SU-DHL-6 (cell line): Measurements from ENCODE around the gene CDH3.

Source experiments
- H2AFZ ChIP-seq: fragments of 200-600 bp; sonication (generic); 2 replicates; pipeline ENCODE4 v1.6.1; 2014; ENCODE audit warnings: low read depth, mild to moderate bottlenecking, moderate library complexity, mixed read lengths, antibody characterized with exemption, low read length; ENCODE audit not compliant: severe bottlenecking
- H3F3A ChIP-seq: fragments of 200-600 bp; shearing (Covaris generic); 2 replicates; pipeline ENCODE4 v1.6.0; 2016; ENCODE audit warnings: antibody characterized with exemption, mild to moderate bottlenecking; ENCODE audit not compliant: insufficient read depth
- H3K27ac ChIP-seq: fragments of 200-600 bp; sonication (generic); 2 replicates; pipeline ENCODE4 v1.5.1; 2016; ENCODE audit warnings: low read depth, mild to moderate bottlenecking, low read length, moderate library complexity, mixed read lengths
- H3K27me3 ChIP-seq: fragments of 200-600 bp; sonication (generic), shearing (Covaris generic); 2 replicates; pipeline ENCODE4 v1.6.0; 2014; ENCODE audit warnings: mild to moderate bottlenecking, low read length
- H3K36me3 ChIP-seq: fragments of 200-600 bp; sonication (generic); 2 replicates; pipeline ENCODE4 v1.6.1; 2014; ENCODE audit warnings: mild to moderate bottlenecking, low read length, mixed read lengths
- H3K4me2 ChIP-seq: fragments of 300-600, 200-600 bp; shearing (Covaris generic), sonication (generic); 2 replicates; pipeline ENCODE4 v1.6.0; 2014; ENCODE audit warnings: low read length, low read depth, mild to moderate bottlenecking; ENCODE audit not compliant: poor library complexity, severe bottlenecking
- H3K4me3 ChIP-seq: fragments of 200-600 bp; sonication (generic); 2 replicates; pipeline ENCODE4 v1.5.1; 2014; ENCODE audit warnings: antibody characterized with exemption, low read length, mild to moderate bottlenecking, mixed read lengths; ENCODE audit not compliant: insufficient read depth, poor library complexity, severe bottlenecking
- H3K79me2 ChIP-seq: fragments of 200-600 bp; sonication (generic); 2 replicates; pipeline ENCODE4 v1.6.1; 2014; ENCODE audit warnings: mild to moderate bottlenecking, low read length, moderate library complexity; ENCODE audit not compliant: insufficient read depth
- H3K9ac ChIP-seq: fragments of 200-600 bp; sonication (generic); 2 replicates; pipeline ENCODE4 v1.7.0; 2014; ENCODE audit warnings: mild to moderate bottlenecking, low read length
- H3K9me2 ChIP-seq: fragments of 200-600 bp; sonication (generic); replicated peaks from 2 replicates; pipeline ENCODE4 v1.6.1; 2014; ENCODE audit warnings: low read length; ENCODE audit not compliant: insufficient read depth
- H3K9me3 ChIP-seq: fragments of 200-600 bp; sonication (generic); 2 replicates; pipeline ENCODE4 v1.6.1; 2014; ENCODE audit warnings: low read length, mixed read lengths; ENCODE audit not compliant: insufficient read depth
- H4K20me1 ChIP-seq: fragments of 200-600 bp; sonication (generic); 2 replicates; pipeline ENCODE4 v1.6.1; 2014; ENCODE audit warnings: low read depth, mild to moderate bottlenecking, antibody characterized with exemption, low read length, moderate library complexity, mixed read lengths
- EZH2phosphoT487 ChIP-seq: fragments of 200-600 bp; sonication (generic), shearing (Covaris generic); conservative IDR thresholded peaks from 2 replicates; pipeline ENCODE4 v1.6.1; 2018; ENCODE audit warnings: mild to moderate bottlenecking, antibody characterized with exemption, low read length, moderate library complexity, mixed read lengths
- TF ChIP-seq, protein P1 (sequence below): fragments of 200-600 bp; sonication (generic); IDR thresholded peaks from one replicate; pipeline ENCODE4 v1.5.1; 2017; ENCODE audit warnings: antibody characterized with exemption, mild to moderate bottlenecking, low read length, moderate library complexity; ENCODE audit not compliant: insufficient read depth, poor library complexity, severe bottlenecking

The CDH3 gene

DNA sequence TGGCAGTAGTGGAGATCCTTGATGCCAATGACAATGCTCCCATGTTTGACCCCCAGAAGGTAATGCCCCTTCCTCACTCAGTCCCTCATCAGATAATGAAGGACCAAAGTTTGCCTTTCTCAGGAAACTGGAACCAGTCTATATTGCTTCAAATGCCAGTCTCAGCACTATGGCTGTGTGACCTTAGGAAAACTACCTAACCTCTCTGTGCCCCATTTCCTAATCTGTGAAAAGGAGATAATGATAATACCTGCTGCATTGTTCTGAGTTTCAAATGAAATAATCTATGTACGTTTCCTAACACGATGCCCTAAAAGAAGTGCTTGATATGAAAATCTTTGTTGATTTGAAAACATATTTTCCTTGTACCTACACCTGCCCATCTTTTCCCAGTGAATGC, 35.9 kb downstream of the CDH3 start:
- Histone ChIP-seq H3K79me2 (no peaks in the 10 kb centered on the region), H3K4me3 (no peak overlapping the region), H3K27me3 (no peaks in the 10 kb centered on the region), H3K36me3 (no peaks in the 10 kb centered on the region), H3K4me2 (no peak overlapping the region), H3K9me3 (no peaks in the 10 kb centered on the region), H2AFZ (no peak overlapping the region), H3K27ac (no peak overlapping the region), H4K20me1 (no peaks in the 10 kb centered on the region), H3K9ac (no peak overlapping the region), H3F3A (no peaks in the 10 kb centered on the region), H3K9me2 (no peaks in the 10 kb centered on the region)
- TF ChIP-seq EZH2phosphoT487, result no peak
- TF ChIP-seq, protein P1, sequence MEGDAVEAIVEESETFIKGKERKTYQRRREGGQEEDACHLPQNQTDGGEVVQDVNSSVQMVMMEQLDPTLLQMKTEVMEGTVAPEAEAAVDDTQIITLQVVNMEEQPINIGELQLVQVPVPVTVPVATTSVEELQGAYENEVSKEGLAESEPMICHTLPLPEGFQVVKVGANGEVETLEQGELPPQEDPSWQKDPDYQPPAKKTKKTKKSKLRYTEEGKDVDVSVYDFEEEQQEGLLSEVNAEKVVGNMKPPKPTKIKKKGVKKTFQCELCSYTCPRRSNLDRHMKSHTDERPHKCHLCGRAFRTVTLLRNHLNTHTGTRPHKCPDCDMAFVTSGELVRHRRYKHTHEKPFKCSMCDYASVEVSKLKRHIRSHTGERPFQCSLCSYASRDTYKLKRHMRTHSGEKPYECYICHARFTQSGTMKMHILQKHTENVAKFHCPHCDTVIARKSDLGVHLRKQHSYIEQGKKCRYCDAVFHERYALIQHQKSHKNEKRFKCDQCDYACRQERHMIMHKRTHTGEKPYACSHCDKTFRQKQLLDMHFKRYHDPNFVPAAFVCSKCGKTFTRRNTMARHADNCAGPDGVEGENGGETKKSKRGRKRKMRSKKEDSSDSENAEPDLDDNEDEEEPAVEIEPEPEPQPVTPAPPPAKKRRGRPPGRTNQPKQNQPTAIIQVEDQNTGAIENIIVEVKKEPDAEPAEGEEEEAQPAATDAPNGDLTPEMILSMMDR, result no peak

DNA sequence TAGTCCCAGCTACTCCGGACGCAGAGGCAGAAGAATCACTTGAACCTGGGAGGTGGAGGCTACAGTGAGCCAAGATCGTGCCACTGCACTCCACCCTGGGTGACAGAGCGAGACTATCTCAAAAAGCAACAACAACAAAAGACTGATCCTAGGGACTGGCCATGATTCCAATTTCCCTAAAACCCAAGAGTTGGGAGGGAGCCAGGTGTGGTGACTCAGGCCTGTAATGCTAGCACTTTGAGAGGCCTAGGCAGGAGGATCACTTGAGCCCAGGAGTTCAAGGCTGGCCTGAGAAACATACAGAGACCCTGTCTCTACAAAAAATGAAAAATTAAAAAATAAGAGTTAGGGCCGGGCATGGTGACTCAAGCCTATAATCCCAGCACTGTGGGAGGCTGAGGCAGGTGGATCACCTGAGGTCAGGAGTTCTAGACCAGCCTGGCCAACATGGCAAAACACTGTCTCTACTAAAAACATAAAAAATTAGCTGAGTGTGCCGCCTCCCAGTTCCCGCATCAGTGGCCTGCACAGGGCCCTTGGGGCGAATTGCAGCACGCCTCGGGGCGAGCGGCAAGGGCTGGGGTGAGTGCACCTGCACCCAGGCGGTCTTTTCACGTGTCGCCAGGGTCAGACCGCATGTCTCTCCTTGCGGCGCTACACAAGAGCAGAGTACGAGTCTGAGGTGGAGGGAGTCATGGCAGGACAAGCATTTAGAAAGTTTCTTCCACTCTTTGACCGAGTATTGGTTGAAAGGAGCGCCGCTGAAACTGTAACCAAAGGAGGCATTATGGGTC, 40.8 kb downstream of the CDH3 start:
- H3K36me3 ChIP-seq, result no peaks in the 10 kb centered on the region
- H3F3A ChIP-seq, result no peaks in the 10 kb centered on the region
- no peak overlapping the region for H3K4me2 ChIP-seq
- H4K20me1 ChIP-seq, result no peaks in the 10 kb centered on the region
- no peaks in the 10 kb centered on the region for H3K79me2 ChIP-seq
- no peak overlapping the region for H3K4me3 ChIP-seq
- no peak overlapping the region for H2AFZ ChIP-seq
- H3K27ac ChIP-seq, result no peak overlapping the region
- H3K9ac ChIP-seq, result no peak overlapping the region
- H3K9me3 ChIP-seq, result no peaks in the 10 kb centered on the region
- no peaks in the 10 kb centered on the region for H3K9me2 ChIP-seq
- TF ChIP-seq, protein P1, result no peak
- no peak for TF ChIP-seq EZH2phosphoT487
- H3K27me3 ChIP-seq, result no peaks in the 10 kb centered on the region

DNA sequence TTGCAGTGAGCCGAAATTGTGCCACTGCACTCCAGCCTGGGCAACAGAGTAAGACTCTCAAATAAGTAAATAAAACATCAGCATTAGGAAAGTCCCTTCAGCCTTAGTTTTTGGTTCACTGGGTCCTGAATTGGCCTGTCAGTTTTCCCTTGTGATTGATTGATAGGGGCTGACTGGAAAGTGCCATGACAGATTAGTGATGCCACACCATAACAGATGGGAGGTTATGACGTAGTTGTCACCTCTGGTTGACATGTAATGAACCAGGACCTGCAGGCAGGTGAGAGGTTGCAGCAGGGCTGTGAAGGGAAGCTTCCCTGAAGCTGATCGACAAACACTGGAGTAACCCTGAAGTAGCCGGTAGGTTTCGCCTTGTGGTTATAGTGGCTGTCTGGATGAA, 41.8 kb downstream of the CDH3 start:
- Histone ChIP-seq H3K9me3 (no peaks in the 10 kb centered on the region), H4K20me1 (no peaks in the 10 kb centered on the region), H3K79me2 (no peaks in the 10 kb centered on the region), H3K36me3 (no peaks in the 10 kb centered on the region), H3F3A (no peaks in the 10 kb centered on the region), H3K9me2 (no peaks in the 10 kb centered on the region), H2AFZ (no peak overlapping the region), H3K27ac (no peak overlapping the region), H3K4me2 (no peak overlapping the region), H3K9ac (no peak overlapping the region), H3K4me3 (no peak overlapping the region), H3K27me3 (no peaks in the 10 kb centered on the region)
- TF ChIP-seq, protein P1, result no peak
- TF ChIP-seq EZH2phosphoT487, result no peak
